GM21786 (cell line): ENCODE measurements around the gene LURAP1L.
"Not testable (repeated sequence)": the region's sequence is repeated elsewhere in the genome, so short reads cannot be mapped to it uniquely, and the experiment has no call there.

Source experiments
- ATAC-seq: cut with Tn5 transposase; IDR thresholded peaks from one replicate; pipeline ENCODE4 v1.9.1; 2021; ENCODE audit not compliant: unreplicated experiment

The LURAP1L gene

GRCh38 chr9:12856603-12857002, 81.8 kb downstream of the LURAP1L start:
- ATAC-seq, result no peak

- no peak for ATAC-seq
Observed at GRCh38 chr9:12859704-12860251, 85.0 kb downstream of the LURAP1L start.

GRCh38 chr9:12860998-12861397, 86.2 kb downstream of the LURAP1L start:
- no peak for ATAC-seq

GRCh38 chr9:12862611-12863410, 88.0 kb downstream of the LURAP1L start:
- ATAC-seq, result no peak

- no peak for ATAC-seq
Observed at GRCh38 chr9:12863618-12864017, 88.8 kb downstream of the LURAP1L start.

- ATAC-seq, result not testable (repeated sequence)
Observed at GRCh38 chr9:12865380-12865779, 90.6 kb downstream of the LURAP1L start.
